ENCODE measurements around the gene TIMM13.
A peak's percentile ranks its signal among the peaks of the same experiment; 100 is the strongest.

Gene TIMM13

GRCh38 chr19:2425622-2426581 is 1.5 kb downstream of the TIMM13 start:
- WGBS (ENCODE audit: insufficient coverage) = 95% methylated on average over 21 of the region's 29 CpGs
- Histone ChIP-seq H3K4me1 (ENCODE audit: control extremely low read depth in 1 of 4, control insufficient read depth in 4 of 4, insufficient read depth in 4 of 4, low read length in 3 of 4) (peaks cover 2 to 67% (median 45%) of the 10 kb centered on the region in 4 experiments), H3K27me3 (replicated peaks in 2 of 5; ENCODE audit: control insufficient read depth in 4 of 5, insufficient read depth in 5 of 5, low read length in 4 of 5) (no peaks in the 10 kb centered on the region), H3K9me3 (ENCODE audit: control extremely low read depth in 1 of 5, control insufficient read depth in 4 of 5, insufficient read depth in 2 of 5, low read depth in 1 of 5, low read length in 4 of 5) (no peaks in the 10 kb centered on the region), H3K27ac (ENCODE audit: insufficient read depth in 1 of 2, low read depth in 1 of 2, low read length in 2 of 2, poor library complexity in 1 of 2, severe bottlenecking in 2 of 2) (peak overlapping the region; percentile 95 to 98), H3K4me3 (ENCODE audit: control insufficient read depth in 1 of 7, extremely low read depth in 1 of 7, insufficient read depth in 4 of 7, low read depth in 2 of 7, low read length in 6 of 7) (peak overlapping the region; percentile 83 to 96 (median 87)), H3K36me3 (ENCODE audit: control insufficient read depth in 4 of 4, insufficient read depth in 4 of 4, low read length in 3 of 4) (peaks cover 0 to 36% (median 21%) of the 10 kb centered on the region in 4 experiments)
- POLR2A ChIA-PET = interaction anchor here (0.8 kb wide), 1 partner anchor 21 kb away, joined by 3 read pairs; no protein-coding TSS in a partner anchor
- CTCF ChIA-PET = interaction anchor here (0.7 to 1.4 kb wide), 4 partner anchors 15 to 210 kb away, joined by 3 to 4 read pairs (median 4); no protein-coding TSS in a partner anchor
- no peak for DNase-seq

DNA sequence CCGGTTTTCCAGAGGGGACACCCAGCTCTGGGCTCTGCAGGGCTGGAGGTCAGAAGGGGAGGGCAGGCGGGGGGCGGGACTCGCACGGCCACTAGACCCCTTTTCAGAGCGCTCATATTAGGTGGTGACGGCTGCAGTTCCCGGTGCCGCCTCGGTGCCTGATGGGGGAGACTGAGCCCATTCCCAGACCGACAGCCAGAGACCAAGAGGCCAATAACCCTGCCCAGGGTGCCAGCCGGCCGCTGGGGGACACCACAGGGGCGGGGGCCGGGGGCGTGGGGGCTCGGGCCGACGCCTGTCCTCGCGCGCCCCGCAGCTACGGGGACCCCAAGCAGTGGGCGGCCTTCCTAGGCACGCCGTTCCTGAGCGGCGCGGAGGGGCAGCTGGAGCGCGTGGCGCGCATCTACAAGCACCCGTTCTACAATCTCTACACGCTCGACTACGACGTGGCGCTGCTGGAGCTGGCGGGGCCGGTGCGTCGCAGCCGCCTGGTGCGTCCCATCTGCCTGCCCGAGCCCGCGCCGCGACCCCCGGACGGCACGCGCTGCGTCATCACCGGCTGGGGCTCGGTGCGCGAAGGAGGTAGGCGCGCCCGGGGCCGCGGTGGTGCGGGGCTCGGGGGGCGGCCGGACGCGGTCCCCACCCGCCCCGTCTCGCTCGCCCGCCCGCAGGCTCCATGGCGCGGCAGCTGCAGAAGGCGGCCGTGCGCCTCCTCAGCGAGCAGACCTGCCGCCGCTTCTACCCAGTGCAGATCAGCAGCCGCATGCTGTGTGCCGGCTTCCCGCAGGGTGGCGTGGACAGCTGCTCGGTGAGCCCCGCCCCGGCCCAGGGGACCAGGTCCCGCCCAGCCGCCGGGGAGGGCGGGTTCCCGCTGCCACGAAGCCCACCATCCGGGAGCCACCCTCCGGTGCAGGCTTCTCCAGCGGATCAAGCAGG is 2.4 kb downstream of the TIMM13 start:
- CTCF ChIA-PET = interaction anchor here (1.4 kb wide), 1 partner anchor 33 kb away, joined by 4 read pairs; no protein-coding TSS in a partner anchor
- H3K27ac ChIP-seq (ENCODE audit: insufficient read depth in 1 of 2, low read depth in 1 of 2, low read length in 2 of 2, poor library complexity in 1 of 2, severe bottlenecking in 2 of 2) = peak overlapping the region in 1 of 2 experiments; percentile 98
- peaks cover 2 to 67% (median 45%) of the 10 kb centered on the region in 4 experiments for H3K4me1 ChIP-seq (ENCODE audit: control extremely low read depth in 1 of 4, control insufficient read depth in 4 of 4, insufficient read depth in 4 of 4, low read length in 3 of 4)
- peaks cover 0 to 26% (median 14%) of the 10 kb centered on the region in 4 experiments for H3K36me3 ChIP-seq (ENCODE audit: control insufficient read depth in 4 of 4, insufficient read depth in 4 of 4, low read length in 3 of 4)
- DNase-seq = peak in 1 of 3 donors; percentile 34
- no peak overlapping the region for H3K4me3 ChIP-seq (ENCODE audit: control insufficient read depth in 1 of 7, extremely low read depth in 1 of 7, insufficient read depth in 4 of 7, low read depth in 2 of 7, low read length in 6 of 7)
- no peaks in the 10 kb centered on the region for H3K9me3 ChIP-seq (ENCODE audit: control extremely low read depth in 1 of 5, control insufficient read depth in 4 of 5, insufficient read depth in 2 of 5, low read depth in 1 of 5, low read length in 4 of 5)
- POLR2A ChIA-PET = no interaction called here
- WGBS (ENCODE audit: insufficient coverage) = 93% methylated on average over 87 of the region's 101 CpGs
- H3K27me3 ChIP-seq (replicated peaks in 2 of 5; ENCODE audit: control insufficient read depth in 4 of 5, insufficient read depth in 5 of 5, low read length in 4 of 5) = no peaks in the 10 kb centered on the region

DNA sequence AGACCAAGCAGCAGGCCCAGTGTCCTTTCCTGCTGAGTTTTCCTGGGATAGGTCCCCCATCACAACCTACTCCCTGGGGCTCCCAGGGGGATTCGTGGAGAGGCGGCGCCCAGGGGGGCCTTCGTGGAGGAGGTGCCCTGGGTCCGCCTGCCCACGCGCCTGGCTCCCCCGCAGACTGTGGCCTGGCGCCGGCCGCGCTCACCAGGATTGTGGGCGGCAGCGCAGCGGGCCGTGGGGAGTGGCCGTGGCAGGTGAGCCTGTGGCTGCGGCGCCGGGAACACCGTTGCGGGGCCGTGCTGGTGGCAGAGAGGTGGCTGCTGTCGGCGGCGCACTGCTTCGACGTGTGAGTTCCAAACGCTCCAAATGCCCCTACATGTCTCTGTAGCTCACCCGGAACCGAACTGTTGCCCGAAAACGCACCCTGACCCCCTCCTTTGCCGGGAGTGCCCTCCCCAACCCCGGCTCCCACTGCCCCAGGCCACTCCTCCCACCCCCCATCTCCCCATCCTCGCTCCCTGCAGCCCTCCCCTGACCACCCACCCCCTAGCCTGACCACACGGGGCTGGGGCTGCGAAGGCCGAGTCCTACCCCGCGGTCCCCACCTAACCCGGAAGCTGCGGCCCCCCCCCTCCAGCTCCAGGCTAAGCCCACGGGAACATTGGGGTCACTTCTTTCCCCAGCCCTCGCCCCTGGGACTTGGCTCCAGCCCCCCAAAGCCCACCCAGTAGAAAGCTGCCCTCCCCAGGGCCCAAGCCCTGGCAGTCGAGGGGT is 3.3 kb downstream of the TIMM13 start:
- H3K27me3 ChIP-seq (replicated peaks in 2 of 5; ENCODE audit: control insufficient read depth in 4 of 5, insufficient read depth in 5 of 5, low read length in 4 of 5) = no peaks in the 10 kb centered on the region
- POLR2A ChIA-PET = interaction anchor here (2.2 kb wide), 1 partner anchor 90 kb away, joined by 7 read pairs; no protein-coding TSS in a partner anchor
- H3K27ac ChIP-seq (ENCODE audit: insufficient read depth in 1 of 2, low read depth in 1 of 2, low read length in 2 of 2, poor library complexity in 1 of 2, severe bottlenecking in 2 of 2) = peak overlapping the region; percentile 50 to 76
- CTCF ChIA-PET = interaction anchor here (0.7 to 3.2 kb wide), 5 partner anchors 14 to 99 kb away, joined by 3 to 20 read pairs (median 5); no protein-coding TSS in a partner anchor
- H3K4me3 ChIP-seq (ENCODE audit: control insufficient read depth in 1 of 7, extremely low read depth in 1 of 7, insufficient read depth in 4 of 7, low read depth in 2 of 7, low read length in 6 of 7) = peak overlapping the region in 2 of 7 experiments; percentile 11 to 55
- peak in 2 of 3 donors; percentile 50 to 56 for DNase-seq
- WGBS (ENCODE audit: insufficient coverage) = 93% methylated on average over 31 of the region's 46 CpGs
- H3K9me3 ChIP-seq (ENCODE audit: control extremely low read depth in 1 of 5, control insufficient read depth in 4 of 5, insufficient read depth in 2 of 5, low read depth in 1 of 5, low read length in 4 of 5) = no peaks in the 10 kb centered on the region
- H3K36me3 ChIP-seq (ENCODE audit: control insufficient read depth in 4 of 4, insufficient read depth in 4 of 4, low read length in 3 of 4) = peaks cover 0 to 19% (median 10%) of the 10 kb centered on the region in 4 experiments
- H3K4me1 ChIP-seq (ENCODE audit: control extremely low read depth in 1 of 4, control insufficient read depth in 4 of 4, insufficient read depth in 4 of 4, low read length in 3 of 4) = peaks cover 2 to 67% (median 45%) of the 10 kb centered on the region in 4 experiments

DNA sequence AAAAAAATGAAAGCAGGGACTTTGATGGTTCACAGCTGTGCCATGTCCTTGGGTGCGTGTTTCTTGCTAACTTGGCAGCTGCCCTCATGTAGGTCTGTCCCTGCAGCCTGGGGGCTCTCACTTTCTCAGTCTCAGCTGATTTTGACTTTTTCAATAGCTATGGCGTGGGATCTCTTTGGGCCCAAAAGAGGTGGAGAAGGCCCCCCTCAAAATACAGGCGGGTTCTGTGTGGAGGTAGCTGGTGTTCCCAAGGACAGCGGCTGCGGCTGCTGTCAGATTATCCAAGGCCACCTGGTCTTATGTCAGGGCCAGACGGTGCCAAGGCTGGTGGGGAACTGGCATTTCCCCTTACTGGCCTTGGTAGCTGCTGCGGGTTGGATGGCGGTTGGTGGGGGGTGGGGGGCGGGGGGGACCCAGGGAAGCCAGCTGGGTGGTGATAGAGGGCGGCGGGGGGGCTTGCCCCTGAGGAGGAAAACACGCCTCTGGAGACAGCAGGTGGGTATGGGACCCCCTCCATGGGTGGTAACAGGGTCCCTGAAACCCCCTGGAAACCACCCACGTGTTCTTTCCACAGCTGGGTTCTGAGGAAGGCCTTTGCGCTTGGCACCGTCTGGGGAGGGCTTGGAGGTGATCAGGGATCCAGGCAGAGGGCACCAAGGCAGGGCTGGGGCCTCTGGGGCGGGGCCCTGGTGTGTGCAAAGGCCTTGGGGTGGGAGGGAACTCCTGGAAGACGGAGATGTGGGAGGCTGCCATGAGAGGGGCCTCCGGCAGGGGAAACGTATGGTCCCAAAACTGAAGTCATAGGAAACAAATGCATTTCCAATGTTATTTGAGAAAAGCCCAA is 4.1 kb downstream of the TIMM13 start:
- Histone ChIP-seq H3K9me3 (ENCODE audit: control extremely low read depth in 1 of 5, control insufficient read depth in 4 of 5, insufficient read depth in 2 of 5, low read depth in 1 of 5, low read length in 4 of 5) (no peaks in the 10 kb centered on the region), H3K27me3 (replicated peaks in 2 of 5; ENCODE audit: control insufficient read depth in 4 of 5, insufficient read depth in 5 of 5, low read length in 4 of 5) (no peaks in the 10 kb centered on the region), H3K4me3 (ENCODE audit: control insufficient read depth in 1 of 7, extremely low read depth in 1 of 7, insufficient read depth in 4 of 7, low read depth in 2 of 7, low read length in 6 of 7) (peak overlapping the region in 2 of 7 experiments; percentile 46 to 55), H3K4me1 (ENCODE audit: control extremely low read depth in 1 of 4, control insufficient read depth in 4 of 4, insufficient read depth in 4 of 4, low read length in 3 of 4) (peaks cover 2 to 65% (median 41%) of the 10 kb centered on the region in 4 experiments), H3K36me3 (ENCODE audit: control insufficient read depth in 4 of 4, insufficient read depth in 4 of 4, low read length in 3 of 4) (peaks cover 0 to 19% (median 9%) of the 10 kb centered on the region in 4 experiments), H3K27ac (ENCODE audit: insufficient read depth in 1 of 2, low read depth in 1 of 2, low read length in 2 of 2, poor library complexity in 1 of 2, severe bottlenecking in 2 of 2) (peak overlapping the region; percentile 50 to 76)
- 5% methylated on average over 8 of the region's 19 CpGs for WGBS (ENCODE audit: insufficient coverage)
- DNase-seq = peak; percentile 82 to 97 (median 96)
- ChIA-PET POLR2A (interaction anchor here (0.6 to 2.2 kb wide), 5 partner anchors 10 to 1811 kb away, joined by 3 to 7 read pairs (median 4); no protein-coding TSS in a partner anchor), CTCF (interaction anchor here (0.7 to 3.2 kb wide), 7 partner anchors 10 to 187 kb away, joined by 3 to 20 read pairs (median 5); no protein-coding TSS in a partner anchor)

DNA sequence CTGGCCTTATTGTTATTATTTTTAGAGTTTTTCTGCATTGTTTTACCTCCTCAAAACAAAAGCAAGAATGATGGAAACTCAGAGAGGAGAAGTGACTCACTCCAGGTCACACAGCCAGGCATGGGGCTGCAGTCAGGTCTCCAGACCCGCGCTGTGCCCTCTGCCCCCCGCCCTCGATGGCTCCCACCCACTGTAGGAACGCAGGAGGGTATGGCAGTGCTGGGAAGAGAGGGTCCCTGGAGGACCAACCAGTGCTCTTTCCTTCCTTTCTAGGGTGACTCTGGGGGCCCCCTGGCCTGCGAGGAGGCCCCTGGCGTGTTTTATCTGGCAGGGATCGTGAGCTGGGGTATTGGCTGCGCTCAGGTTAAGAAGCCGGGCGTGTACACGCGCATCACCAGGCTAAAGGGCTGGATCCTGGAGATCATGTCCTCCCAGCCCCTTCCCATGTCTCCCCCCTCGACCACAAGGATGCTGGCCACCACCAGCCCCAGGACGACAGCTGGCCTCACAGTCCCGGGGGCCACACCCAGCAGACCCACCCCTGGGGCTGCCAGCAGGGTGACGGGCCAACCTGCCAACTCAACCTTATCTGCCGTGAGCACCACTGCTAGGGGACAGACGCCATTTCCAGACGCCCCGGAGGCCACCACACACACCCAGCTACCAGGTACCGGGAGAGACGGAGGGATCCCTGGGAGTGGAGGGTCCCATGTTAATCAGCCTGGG is 5.6 kb downstream of the TIMM13 start:
- 93% methylated on average over 10 of the region's 23 CpGs for WGBS (ENCODE audit: insufficient coverage)
- Histone ChIP-seq H3K4me1 (ENCODE audit: control extremely low read depth in 1 of 4, control insufficient read depth in 4 of 4, insufficient read depth in 4 of 4, low read length in 3 of 4) (peaks cover 0 to 54% (median 32%) of the 10 kb centered on the region in 4 experiments), H3K9me3 (ENCODE audit: control extremely low read depth in 1 of 5, control insufficient read depth in 4 of 5, insufficient read depth in 2 of 5, low read depth in 1 of 5, low read length in 4 of 5) (no peaks in the 10 kb centered on the region), H3K4me3 (ENCODE audit: control insufficient read depth in 1 of 7, extremely low read depth in 1 of 7, insufficient read depth in 4 of 7, low read depth in 2 of 7, low read length in 6 of 7) (no peak overlapping the region), H3K27me3 (replicated peaks in 2 of 5; ENCODE audit: control insufficient read depth in 4 of 5, insufficient read depth in 5 of 5, low read length in 4 of 5) (no peaks in the 10 kb centered on the region), H3K27ac (ENCODE audit: insufficient read depth in 1 of 2, low read depth in 1 of 2, low read length in 2 of 2, poor library complexity in 1 of 2, severe bottlenecking in 2 of 2) (peak overlapping the region in 1 of 2 experiments; percentile 37), H3K36me3 (ENCODE audit: control insufficient read depth in 4 of 4, insufficient read depth in 4 of 4, low read length in 3 of 4) (peaks cover 0 to 24% (median 15%) of the 10 kb centered on the region in 4 experiments)
- POLR2A ChIA-PET = interaction anchor here (0.6 to 2.2 kb wide), 2 partner anchors 88 to 460 kb away, joined by 3 to 7 read pairs; no protein-coding TSS in a partner anchor
- CTCF ChIA-PET = interaction anchor here (1.1 to 3.2 kb wide), 6 partner anchors 9 to 189 kb away, joined by 3 to 20 read pairs (median 6); no protein-coding TSS in a partner anchor
- peak in 2 of 3 donors; percentile 13 to 33 for DNase-seq
